ENCODE measurements around the gene AQP1.
A peak's percentile ranks its signal among the peaks of the same experiment; 100 is the strongest.

The AQP1 gene

GRCh38 chr7:30932562-30932961 lies 20.9 kb downstream of the AQP1 start:
- DNase-seq (ENCODE audit: extremely low spot score, insufficient read length, low read depth) (no peak), FAIRE-seq (no peak)

GRCh38 chr7:30933124-30933974 lies 21.7 kb downstream of the AQP1 start:
- DNase-seq (ENCODE audit: extremely low spot score, insufficient read length, low read depth) (no peak), FAIRE-seq (no peak)

- FAIRE-seq (no peak), DNase-seq (ENCODE audit: extremely low spot score, insufficient read length, low read depth) (no peak)
Measured at GRCh38 chr7:30934225-30934624, 22.6 kb downstream of the AQP1 start.

GRCh38 chr7:30934732-30935568 lies 23.3 kb downstream of the AQP1 start:
- DNase-seq (ENCODE audit: extremely low spot score, insufficient read length, low read depth) (no peak), FAIRE-seq (no peak)

GRCh38 chr7:30935569-30935877 lies 23.9 kb downstream of the AQP1 start:
- FAIRE-seq (no peak), DNase-seq (ENCODE audit: extremely low spot score, insufficient read length, low read depth) (no peak)

- DNase-seq (ENCODE audit: extremely low spot score, insufficient read length, low read depth) = no peak
- no peak for FAIRE-seq
Measured at GRCh38 chr7:30936650-30937245, 25.1 kb downstream of the AQP1 start.

GRCh38 chr7:30937416-30937815 lies 25.8 kb downstream of the AQP1 start:
- DNase-seq (ENCODE audit: extremely low spot score, insufficient read length, low read depth) = no peak
- FAIRE-seq = no peak

GRCh38 chr7:30938435-30939316 lies 27.0 kb downstream of the AQP1 start:
- DNase-seq (ENCODE audit: extremely low spot score, insufficient read length, low read depth) (peak; percentile 67), FAIRE-seq (peak; percentile 93)

- no peak for DNase-seq (ENCODE audit: extremely low spot score, insufficient read length, low read depth)
- no peak for FAIRE-seq
Measured at GRCh38 chr7:30941582-30942323, 30.1 kb downstream of the AQP1 start.

GRCh38 chr7:30950197-30950596 lies 38.5 kb downstream of the AQP1 start:
- FAIRE-seq (no peak), DNase-seq (ENCODE audit: extremely low spot score, insufficient read length, low read depth) (no peak)

- no peak for DNase-seq (ENCODE audit: extremely low spot score, insufficient read length, low read depth)
- FAIRE-seq = no peak
Measured at GRCh38 chr7:30954914-30955313, 43.3 kb downstream of the AQP1 start.

- DNase-seq (ENCODE audit: extremely low spot score, insufficient read length, low read depth) (no peak), FAIRE-seq (no peak)
Measured at GRCh38 chr7:30956704-30957103, 45.1 kb downstream of the AQP1 start.

GRCh38 chr7:30963842-30964241 lies 52.2 kb downstream of the AQP1 start, which contains the start of gene GHRHR:
GHRHR (plus strand) TSS chr7:30963953; CDS start chr7:30964069, 116 bp downstream.
- FAIRE-seq = no peak
- no peak for DNase-seq (ENCODE audit: extremely low spot score, insufficient read length, low read depth)

- FAIRE-seq (no peak), DNase-seq (ENCODE audit: extremely low spot score, insufficient read length, low read depth) (no peak)
Measured at GRCh38 chr7:30965372-30965771, 53.7 kb downstream of the AQP1 start.

GRCh38 chr7:30965883-30966282 lies 54.2 kb downstream of the AQP1 start:
- no peak for DNase-seq (ENCODE audit: extremely low spot score, insufficient read length, low read depth)
- FAIRE-seq = no peak

- FAIRE-seq = peak; percentile 60
- no peak for DNase-seq (ENCODE audit: extremely low spot score, insufficient read length, low read depth)
Measured at GRCh38 chr7:30968294-30968693, 56.6 kb downstream of the AQP1 start.

GRCh38 chr7:30968747-30969603 lies 57.3 kb downstream of the AQP1 start:
- FAIRE-seq (no peak), DNase-seq (ENCODE audit: extremely low spot score, insufficient read length, low read depth) (no peak)

GRCh38 chr7:30969604-30969970 lies 57.9 kb downstream of the AQP1 start:
- no peak for FAIRE-seq
- no peak for DNase-seq (ENCODE audit: extremely low spot score, insufficient read length, low read depth)

Data from GM18507 (cell line).